Natural killer cell (primary cell): ENCODE results near the gene TTC7B. TPM values are rescaled to one million over a fixed set of nuclear protein-coding genes. Genes with fewer than 3 reads are reported as not detected.

ENCODE experiments used
- ATAC-seq, 3 donors: fragments of 150-1000 bp in 2 of 3; fragments of 200-7000 bp in 1 of 3; cut with Tn5 transposase; 1 replicate in 1 of 3; 2 replicates in 2 of 3; pipeline ENCODE4 v1.10.0; 2021; ENCODE audit warnings: mild to moderate bottlenecking in 2 of 3, moderate library complexity in 2 of 3
- DNase-seq, 2 donors: peaks; one replicate each; pipeline versions ENCODE4 v3.0.0 to v3.0.0-alpha.2; 2013 to 2021; ENCODE audit warnings: mixed read lengths in 1 of 2
- H3K27ac ChIP-seq: one replicate; pipeline ENCODE4 v1.5.1; 2013; ENCODE audit warnings: mild to moderate bottlenecking, low read length
- H3K27me3 ChIP-seq: one replicate; pipeline ENCODE4 v1.6.1; 2013; ENCODE audit warnings: low read length; ENCODE audit not compliant: control insufficient read depth, insufficient read depth
- H3K36me3 ChIP-seq: one replicate; pipeline ENCODE4 v1.6.1; 2013; ENCODE audit warnings: low read length; ENCODE audit not compliant: control insufficient read depth, insufficient read depth
- H3K4me1 ChIP-seq: one replicate; pipeline ENCODE4 v1.6.1; 2013; ENCODE audit warnings: low read length; ENCODE audit not compliant: control insufficient read depth, insufficient read depth
- H3K4me3 ChIP-seq: one replicate; pipeline ENCODE4 v1.5.1; 2013; ENCODE audit warnings: low read length
- H3K9me3 ChIP-seq: one replicate; pipeline ENCODE4 v1.6.1; 2013; ENCODE audit warnings: low read length; ENCODE audit not compliant: control insufficient read depth, insufficient read depth
- H3K27ac Mint-ChIP-seq, 2 donors: one replicate each; pipeline ENCODE4 v1.8.0; 2022; ENCODE audit warnings: mild to moderate bottlenecking in 2 of 2, mixed read lengths in 2 of 2, moderate library complexity in 1 of 2
- H3K27me3 Mint-ChIP-seq, 2 donors: one replicate each; pipeline ENCODE4 v1.8.0; 2022; ENCODE audit warnings: low read depth in 2 of 2, mixed read lengths in 2 of 2
- H3K36me3 Mint-ChIP-seq: one replicate; pipeline ENCODE4 v1.8.0; 2022; ENCODE audit warnings: mixed read lengths
- H3K4me1 Mint-ChIP-seq, 2 donors: one replicate each; pipeline ENCODE4 v1.8.0; 2022; ENCODE audit warnings: mixed read lengths in 2 of 2
- H3K4me3 Mint-ChIP-seq: one replicate; pipeline ENCODE4 v1.8.0; 2022; ENCODE audit warnings: mild to moderate bottlenecking, moderate library complexity, mixed read lengths
- H3K9me3 Mint-ChIP-seq, 2 donors: one replicate each; pipeline ENCODE4 v1.8.0; 2022; ENCODE audit warnings: mixed read lengths in 2 of 2
- CTCF ChIP-seq: fragments of 200-600 bp; IDR thresholded peaks from one replicate; pipeline ENCODE4 v1.8.0; 2022; ENCODE audit warnings: antibody characterized with exemption
- WGBS: methylation state at CpG from one replicate; pipeline ENCODE4 v1.1.7; 2013; ENCODE audit warnings: missing lambda C conversion rate; ENCODE audit not compliant: insufficient coverage; 5-methylcytosine and 5-hydroxymethylcytosine counted together
- intact Hi-C: fragments of 100-400 bp; cut with micrococcal nuclease; formaldehyde crosslinking; loops from one replicate; pipeline ENCODE4 v1.14.2; 2022
- total RNA-seq, 4 donors: library from RNA; stranded (reverse); fragments of 120-200 nt in 1 of 4; gene quantifications; one replicate each; pipeline versions ENCODE4 v1.2.3 to v1.2.4, GENCODE V29; 2013 to 2022

Gene TTC7B
- total RNA-seq, 3 donors from 2014 or later (not counting 1 experiment from before 2014, with no cell fraction given): 1.7 to 17.2 (median 5.9) TPM

- Histone ChIP-seq H3K4me3 (no peak overlapping the region), H3K36me3 (no peaks in the 10 kb centered on the region), H3K27me3 (no peaks in the 10 kb centered on the region), H3K9me3 (no peaks in the 10 kb centered on the region), H3K4me1 (no peaks in the 10 kb centered on the region), H3K27ac (no peak overlapping the region)
- DNase-seq: no peak
- no peak overlapping the region for H3K4me3 Mint-ChIP-seq
- no peak for TF ChIP-seq CTCF
- 97% methylated on average over 2 of the region's 2 CpGs for WGBS
- H3K27ac Mint-ChIP-seq: no peak overlapping the region
- no peaks in the 10 kb centered on the region for H3K4me1 Mint-ChIP-seq
- no peaks in the 10 kb centered on the region for H3K36me3 Mint-ChIP-seq
- no peak for ATAC-seq
- intact Hi-C loops: no loop called here
- H3K9me3 Mint-ChIP-seq: no peaks in the 10 kb centered on the region
- H3K27me3 Mint-ChIP-seq: peaks cover 0 to 6% of the 10 kb centered on the region in 2 donors
These were observed 239.6 kb downstream of the TTC7B start for GRCh38 chr14:90576581-90576980.

GRCh38 chr14:90575781-90576180, 240.4 kb downstream of the TTC7B start:
- Mint-ChIP-seq H3K4me3 (no peak overlapping the region), H3K27ac (no peak overlapping the region), H3K9me3 (no peaks in the 10 kb centered on the region), H3K4me1 (no peaks in the 10 kb centered on the region), H3K27me3 (peaks cover 0 to 6% of the 10 kb centered on the region in 2 donors), H3K36me3 (no peaks in the 10 kb centered on the region)
- Histone ChIP-seq H3K4me3 (no peak overlapping the region), H3K27me3 (no peaks in the 10 kb centered on the region), H3K9me3 (no peaks in the 10 kb centered on the region), H3K4me1 (no peaks in the 10 kb centered on the region), H3K27ac (no peak overlapping the region), H3K36me3 (no peaks in the 10 kb centered on the region)
- WGBS: 92% methylated on average over 6 of the region's 7 CpGs
- DNase-seq: no peak
- ATAC-seq: no peak
- no peak for TF ChIP-seq CTCF
- intact Hi-C loops: no loop called here

- intact Hi-C loops: no loop called here
- no peak for TF ChIP-seq CTCF
- Histone ChIP-seq H3K27me3 (no peaks in the 10 kb centered on the region), H3K9me3 (no peaks in the 10 kb centered on the region), H3K4me1 (no peaks in the 10 kb centered on the region), H3K36me3 (no peaks in the 10 kb centered on the region), H3K4me3 (no peak overlapping the region), H3K27ac (no peak overlapping the region)
- H3K27ac Mint-ChIP-seq: no peak overlapping the region
- DNase-seq (no peak), ATAC-seq (no peak)
- 85% methylated on average over 3 of the region's 5 CpGs for WGBS
- no peaks in the 10 kb centered on the region for H3K36me3 Mint-ChIP-seq
- H3K4me1 Mint-ChIP-seq: no peaks in the 10 kb centered on the region
- no peak overlapping the region for H3K4me3 Mint-ChIP-seq
- H3K27me3 Mint-ChIP-seq: peaks cover 0 to 6% of the 10 kb centered on the region in 2 donors
- H3K9me3 Mint-ChIP-seq: no peaks in the 10 kb centered on the region
These were observed 240.9 kb downstream of the TTC7B start for GRCh38 chr14:90575336-90575735.
